GM21786 (cell line): ENCODE data around the gene CRTC2.

ENCODE experiments used
- ATAC-seq: cut with Tn5 transposase; IDR thresholded peaks from one replicate; pipeline ENCODE4 v1.9.1; 2021; ENCODE audit not compliant: unreplicated experiment

Gene CRTC2

DNA sequence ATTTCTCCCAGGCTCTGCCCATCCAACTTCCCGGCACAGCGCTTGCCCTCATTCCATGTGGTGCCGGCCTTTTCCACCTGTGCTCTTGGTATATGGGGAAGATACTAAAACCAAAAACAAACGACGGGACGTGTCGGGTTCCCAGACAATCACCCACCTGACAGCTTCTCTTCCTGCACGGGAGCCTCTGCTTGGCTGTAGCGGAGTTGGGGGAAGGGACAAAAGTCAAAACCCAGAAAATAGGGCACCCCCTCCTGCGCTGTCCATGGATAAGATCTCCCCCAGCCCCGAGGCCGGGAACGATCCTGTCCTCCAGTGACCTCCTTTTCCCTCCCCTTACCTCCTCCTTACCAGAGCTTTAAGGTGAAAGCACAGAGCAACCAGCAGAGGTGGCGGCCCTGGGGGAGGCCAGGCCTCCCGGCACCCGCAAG, 18.4 kb upstream of the CRTC2 start:
- ATAC-seq: no peak

DNA sequence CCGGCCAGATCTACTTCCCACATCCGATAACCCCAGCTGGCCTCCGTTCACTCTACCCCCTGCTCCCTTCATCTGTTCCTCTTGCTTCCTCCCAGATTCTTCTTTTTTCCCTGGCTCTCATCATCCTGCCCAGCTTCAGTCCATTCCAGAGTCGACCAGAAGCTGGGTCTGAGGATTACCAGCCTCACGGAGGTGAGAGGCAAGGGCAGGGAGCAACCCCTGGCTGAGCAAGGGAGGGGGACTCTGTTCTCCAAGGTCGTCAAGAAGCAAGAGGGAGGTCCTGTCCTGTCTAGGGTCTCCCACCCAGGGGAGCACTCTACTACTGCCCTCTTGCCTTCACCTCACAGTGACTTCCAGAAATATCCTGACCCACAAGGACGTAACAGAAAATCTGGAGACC, 15.1 kb upstream of the CRTC2 start:
- ATAC-seq: no peak

DNA sequence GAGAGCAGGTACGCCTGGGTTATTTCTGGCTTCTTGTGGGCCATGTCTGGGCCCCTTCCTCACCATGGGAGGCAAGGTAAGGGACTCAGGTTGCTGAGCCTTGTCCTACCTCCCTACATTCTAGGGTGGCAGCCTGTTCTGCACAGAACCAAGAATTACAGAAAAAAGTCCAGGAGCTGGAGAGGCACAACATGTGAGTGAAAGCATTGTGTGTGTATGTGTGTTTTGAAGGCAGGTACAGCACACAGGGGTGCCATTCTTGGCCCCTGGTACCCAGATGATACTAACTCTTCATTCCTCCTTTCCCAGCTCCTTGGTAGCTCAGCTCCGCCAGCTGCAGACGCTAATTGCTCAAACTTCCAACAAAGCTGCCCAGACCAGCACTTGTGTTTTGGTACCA, 14.7 kb upstream of the CRTC2 start:
- no peak for ATAC-seq

DNA sequence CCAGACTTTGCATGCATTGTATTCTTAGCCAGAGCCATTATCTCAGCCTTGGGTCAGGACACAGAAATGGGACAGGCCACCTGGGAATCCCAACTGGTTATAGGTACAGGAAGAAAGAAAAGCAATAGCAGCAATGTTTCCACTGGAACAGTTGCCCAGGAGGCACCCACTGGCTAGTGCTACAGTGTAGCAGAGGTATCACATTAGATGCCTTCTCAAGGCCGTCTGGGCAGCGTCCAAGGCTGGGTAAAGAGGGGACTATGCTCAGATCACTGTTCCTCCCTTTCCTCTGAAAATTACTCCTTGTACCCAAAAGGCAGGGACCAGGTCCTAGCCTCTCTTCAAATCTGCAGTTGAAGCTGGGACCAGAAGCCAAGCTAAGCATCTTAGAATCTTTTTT, 11.9 kb upstream of the CRTC2 start:
- no peak for ATAC-seq

DNA sequence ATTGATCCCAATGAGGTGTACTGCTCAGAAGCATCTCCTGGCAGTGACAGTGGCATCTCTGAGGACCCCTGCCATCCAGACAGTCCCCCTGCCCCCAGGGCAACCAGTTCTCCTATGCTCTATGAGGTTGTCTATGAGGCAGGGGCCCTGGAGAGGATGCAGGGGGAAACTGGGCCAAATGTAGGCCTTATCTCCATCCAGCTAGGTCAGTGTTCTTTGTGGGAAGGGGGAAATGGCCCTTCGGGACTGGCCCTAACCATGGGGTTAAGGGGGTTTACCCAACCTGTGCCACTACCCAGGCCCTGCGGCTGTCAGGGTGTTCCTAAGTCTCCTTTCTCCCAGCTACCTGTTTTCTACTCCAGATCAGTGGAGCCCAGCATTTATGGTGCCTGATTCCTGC, 10.6 kb upstream of the CRTC2 start:
- ATAC-seq: no peak

DNA sequence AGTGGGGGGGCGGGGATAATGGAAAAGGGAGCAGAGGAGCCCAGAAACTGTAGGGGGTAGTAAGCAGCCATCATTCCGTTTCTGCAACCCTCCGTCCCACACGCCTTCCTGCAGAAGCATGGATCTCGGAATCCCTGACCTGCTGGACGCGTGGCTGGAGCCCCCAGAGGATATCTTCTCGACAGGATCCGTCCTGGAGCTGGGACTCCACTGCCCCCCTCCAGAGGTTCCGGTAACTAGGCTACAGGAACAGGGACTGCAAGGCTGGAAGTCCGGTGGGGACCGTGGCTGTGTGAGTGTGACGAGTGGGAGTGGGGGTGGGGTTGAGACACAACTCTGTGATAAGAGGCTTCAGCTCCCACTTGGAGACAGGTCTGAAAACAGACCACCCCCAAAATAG, 10.0 kb upstream of the CRTC2 start:
- no peak for ATAC-seq

DNA sequence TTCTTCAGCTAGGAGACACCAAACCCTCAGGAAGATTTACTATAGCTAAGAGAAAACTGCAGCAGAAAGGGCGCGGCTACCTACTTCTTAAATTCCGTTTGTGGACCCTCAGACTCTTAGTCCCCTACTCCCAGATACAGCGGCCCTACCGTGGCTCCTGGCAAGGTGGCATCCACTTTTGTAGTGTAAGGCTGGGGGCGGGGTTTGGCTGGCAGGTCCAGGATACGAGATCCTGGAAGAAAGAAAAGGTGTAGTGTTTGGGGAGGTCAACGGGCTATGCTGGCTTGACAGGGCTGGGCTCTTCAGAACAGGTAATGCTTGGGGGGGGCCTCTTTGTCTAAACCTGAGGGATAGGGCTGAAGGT, 9.6 kb upstream of the CRTC2 start:
- no peak for ATAC-seq

DNA sequence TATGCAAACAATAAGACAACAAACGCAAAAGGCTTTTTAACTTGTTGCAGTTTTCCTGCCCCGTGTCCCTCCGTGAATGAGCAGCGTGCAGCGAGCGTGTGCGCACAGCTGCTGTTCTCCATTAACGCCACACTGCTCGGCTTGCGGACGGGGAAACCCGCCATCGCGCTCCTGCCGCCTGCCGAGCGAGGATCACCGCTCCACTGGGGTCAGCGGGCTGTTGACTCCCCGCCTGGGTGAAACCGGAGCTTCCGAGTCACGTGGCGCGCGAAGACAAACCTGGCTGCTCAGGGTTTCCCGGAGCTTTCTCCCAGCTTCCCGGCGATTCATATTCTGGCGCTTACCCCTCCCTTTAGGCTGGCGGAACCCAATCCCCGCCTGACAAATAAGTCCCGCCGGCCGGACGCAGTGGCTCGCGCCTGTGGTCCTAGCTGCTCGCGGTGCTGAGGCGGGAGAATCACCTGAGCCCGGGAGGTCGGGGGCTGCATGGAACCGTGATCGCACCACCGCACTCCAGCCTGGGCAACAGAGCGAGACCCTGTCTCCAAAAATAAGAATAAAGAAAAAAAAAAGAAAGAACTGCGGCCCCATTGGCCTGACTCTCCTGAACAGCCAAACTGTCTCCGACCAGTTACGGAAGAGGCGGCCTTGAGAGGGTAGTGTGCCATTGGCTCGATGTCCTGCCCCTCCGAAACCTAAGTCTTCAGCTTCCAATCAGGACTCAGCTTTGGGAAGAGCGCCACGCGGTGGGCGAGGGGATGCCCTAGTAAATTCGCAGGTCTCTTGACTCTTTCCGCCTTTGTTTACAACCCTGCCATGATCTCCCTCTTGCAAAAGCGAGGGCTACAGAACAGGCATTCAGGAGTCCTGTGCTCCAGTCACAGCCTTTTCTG, 8.9 kb upstream of the CRTC2 start, which contains the start of gene CREB3L4:
CREB3L4 (plus strand) TSS at position 796 of the 893 bp plus-strand sequence. CDS start 624 bp downstream, outside the sequence.
- peak; percentile 63 for ATAC-seq

DNA sequence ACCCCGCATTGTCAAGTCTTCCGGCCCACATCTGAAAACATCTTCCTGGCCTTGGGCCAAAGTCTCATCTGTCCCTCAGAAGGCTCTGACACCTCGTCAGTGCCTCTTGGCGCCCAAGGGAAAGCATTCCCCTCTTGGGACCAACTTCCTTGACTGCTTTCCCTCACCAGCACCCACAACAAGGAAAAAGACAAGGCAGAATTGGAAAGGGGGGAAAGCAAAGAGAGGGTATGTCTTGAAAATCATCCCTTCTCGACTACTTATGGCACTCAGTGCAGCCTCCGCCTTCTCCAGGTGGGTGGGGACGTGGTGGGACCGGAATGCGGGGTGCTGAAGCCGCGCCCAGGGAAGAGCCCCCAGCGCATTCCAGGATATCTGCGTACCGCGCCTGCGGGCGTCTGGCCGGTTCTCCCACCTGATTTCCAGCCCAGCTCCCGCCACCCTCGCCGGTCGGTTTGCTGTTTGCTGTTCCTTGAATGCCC, 5.5 kb upstream of the CRTC2 start:
- ATAC-seq: no peak

DNA sequence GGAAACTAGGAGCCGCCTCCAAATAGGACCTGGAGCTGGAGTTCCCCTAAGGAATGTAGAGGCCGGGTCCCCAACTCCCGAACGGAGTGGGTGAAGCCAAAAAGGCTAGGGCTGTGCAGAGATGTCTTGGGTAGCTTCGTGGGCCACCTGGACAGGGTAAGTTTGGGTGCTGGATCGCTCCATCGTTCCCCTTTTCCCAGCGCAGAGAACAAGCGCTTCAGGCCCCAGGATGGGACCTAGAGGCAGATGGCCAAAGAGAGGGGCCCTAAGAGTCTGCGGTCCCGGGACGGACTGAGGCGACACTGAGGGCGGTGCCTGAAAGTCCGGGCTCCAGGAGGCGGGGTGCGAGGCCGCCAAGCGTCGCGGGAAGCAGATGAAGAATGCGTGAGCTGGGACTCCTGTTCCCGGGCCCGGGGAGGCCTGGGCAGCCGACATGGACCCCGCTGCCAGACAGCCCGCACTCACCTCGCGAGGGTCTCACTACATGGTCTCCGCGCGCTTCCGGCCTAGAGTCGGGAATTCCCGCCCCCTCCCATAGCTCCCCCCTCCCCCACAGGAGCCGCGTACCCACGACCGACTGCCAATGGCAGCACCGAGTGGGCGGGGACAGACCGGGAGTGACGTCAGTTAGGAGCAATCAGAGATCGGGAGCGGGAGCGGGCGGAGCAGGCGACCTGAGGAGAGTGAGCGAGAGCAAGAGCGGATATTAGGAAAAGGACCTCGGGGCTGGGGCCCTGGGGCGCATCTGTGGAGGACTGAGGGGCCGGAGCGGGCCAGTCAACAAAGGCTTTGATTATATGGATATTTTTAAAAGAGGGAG, 4.8 kb upstream of the CRTC2 start, which contains the start of gene SLC39A1:
SLC39A1 (minus strand) TSS at position 508 of the 820 bp plus-strand sequence. CDS start 822 bp downstream, outside the sequence.
- peak; percentile 35 for ATAC-seq

DNA sequence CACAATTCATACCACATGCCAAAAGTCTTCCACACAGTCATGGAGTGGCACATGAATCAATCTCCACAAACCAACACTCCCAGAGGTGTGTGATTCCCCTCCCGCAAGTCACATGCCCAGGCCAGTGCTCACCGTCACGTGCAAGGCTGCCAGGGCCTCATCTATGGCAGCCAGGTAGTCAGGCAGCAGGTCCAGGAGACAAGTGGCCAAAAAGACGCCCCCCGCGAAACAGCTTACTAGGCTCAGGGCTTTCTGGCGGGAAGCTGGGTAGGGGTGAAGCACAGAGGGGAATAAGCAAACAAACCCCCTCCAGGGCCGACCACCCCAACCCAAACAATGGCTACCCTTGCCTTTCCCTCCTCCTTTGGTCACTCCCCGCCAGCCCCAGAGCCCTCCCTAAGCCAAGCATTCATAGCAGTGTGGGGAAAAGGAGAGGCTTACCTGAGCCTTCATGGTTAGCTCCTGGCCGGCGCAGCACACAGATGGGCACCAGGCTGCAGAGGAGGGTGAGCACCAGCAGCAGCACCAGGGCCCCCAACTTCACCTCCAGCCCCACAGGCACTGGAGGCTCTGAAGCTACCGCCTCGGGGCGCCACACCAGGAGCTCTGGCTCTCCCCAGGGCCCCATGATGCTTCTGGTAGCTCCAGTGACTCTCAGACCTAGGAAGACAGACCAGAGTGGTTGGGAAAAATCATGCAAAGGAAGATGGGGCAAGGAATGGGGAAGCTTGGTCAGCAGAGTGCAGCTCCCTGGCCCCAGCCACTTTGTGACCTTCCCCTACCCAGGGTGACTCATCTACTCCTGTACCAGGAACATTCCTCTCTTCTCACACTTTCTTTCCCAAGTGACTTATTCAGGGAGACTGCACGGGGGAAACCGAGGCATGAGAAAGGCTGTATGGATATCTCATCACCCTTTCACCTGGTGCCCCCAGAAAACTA, 3.9 kb upstream of the CRTC2 start:
- ATAC-seq: no peak

DNA sequence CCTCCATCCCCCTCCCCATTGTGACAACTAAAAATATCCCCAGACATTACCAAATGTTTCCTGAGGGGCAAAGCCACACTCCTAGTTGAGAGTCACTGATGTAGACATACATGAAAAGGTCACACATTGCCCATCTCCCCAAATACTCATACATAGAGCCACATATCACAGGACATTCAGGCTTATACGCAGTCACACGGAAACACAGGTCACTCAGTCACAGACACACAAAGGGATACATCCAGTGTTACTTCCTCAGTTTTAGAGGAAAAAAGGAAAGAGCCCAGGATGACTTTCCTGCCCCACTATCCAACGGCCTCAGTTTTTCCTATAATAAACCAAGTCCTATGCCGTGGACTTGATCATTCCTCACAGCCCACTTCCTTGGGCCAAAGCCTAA, 3.0 kb upstream of the CRTC2 start:
- no peak for ATAC-seq

DNA sequence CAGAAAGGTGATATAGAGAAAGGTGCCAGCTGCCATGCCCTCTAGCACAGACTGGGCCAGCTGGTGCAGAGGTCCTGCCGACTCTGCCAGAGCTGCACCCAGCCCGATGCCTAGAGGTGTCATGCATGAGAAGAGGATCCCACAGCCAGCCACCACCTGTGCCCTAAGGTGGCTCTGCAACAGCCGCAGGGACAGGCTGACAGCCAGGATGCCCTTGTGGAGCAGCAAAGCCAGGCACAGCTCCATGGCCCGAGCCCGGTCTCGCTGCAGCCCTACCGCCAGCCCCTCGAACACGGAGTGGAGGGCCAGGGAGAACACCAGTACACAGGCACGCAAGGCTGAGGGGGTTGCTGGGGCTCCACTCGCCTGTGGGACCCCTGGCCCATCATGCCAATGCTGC, 1.8 kb upstream of the CRTC2 start:
- no peak for ATAC-seq

DNA sequence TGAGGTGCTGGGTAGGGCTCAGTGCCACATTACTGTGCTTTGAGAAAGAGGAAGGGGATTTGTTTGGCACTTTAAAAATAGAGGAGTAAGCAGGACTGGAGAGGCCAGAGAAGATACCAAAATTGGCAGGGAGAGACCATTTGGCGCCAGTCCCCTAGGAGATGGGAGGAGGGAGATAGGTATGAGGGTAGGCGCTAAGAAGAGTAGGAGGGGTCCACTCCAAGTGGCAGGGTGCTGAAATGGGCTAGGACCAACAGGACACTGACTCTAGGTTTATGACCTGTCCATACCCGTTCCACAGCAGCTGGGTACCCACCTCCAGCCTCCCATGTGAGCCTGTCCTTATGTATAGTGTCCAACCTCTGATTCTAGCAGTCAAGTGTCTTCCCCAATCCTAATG, 1.0 kb upstream of the CRTC2 start:
- ATAC-seq: no peak

DNA sequence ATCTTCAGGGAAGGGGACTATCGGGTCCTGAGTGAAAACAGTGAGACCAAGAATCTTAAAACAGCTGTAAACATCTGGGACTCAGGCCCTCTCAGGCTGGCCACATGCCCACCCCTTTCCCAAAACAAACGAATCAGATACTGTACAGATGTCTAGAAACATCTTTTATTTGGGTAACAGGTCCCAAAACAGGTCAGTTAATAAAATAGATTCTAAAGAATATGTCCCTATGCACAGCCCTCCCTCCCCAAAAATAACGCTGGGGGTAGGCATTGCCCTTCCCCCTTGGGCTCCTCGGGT, 499 bp upstream of the CRTC2 start:
- no peak for ATAC-seq

DNA sequence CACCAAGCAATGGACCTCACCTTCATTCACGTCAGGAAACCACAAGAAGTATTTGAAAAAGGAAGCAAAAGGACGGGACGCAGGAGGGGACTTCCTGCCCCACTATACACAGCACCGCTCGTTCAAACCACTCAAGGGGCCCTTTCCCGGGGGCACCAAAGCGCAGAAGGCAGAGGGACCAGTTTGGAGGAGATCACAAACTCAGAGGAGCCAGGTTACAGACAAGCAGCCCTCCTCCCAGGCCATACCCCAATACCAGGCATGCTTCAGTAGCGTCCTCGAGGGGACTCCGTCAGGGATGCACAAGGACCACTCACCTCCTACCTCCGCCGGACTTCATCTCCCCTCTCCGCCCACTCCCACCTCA, 685 bp downstream of the CRTC2 start:
- ATAC-seq: peak; percentile 7

DNA sequence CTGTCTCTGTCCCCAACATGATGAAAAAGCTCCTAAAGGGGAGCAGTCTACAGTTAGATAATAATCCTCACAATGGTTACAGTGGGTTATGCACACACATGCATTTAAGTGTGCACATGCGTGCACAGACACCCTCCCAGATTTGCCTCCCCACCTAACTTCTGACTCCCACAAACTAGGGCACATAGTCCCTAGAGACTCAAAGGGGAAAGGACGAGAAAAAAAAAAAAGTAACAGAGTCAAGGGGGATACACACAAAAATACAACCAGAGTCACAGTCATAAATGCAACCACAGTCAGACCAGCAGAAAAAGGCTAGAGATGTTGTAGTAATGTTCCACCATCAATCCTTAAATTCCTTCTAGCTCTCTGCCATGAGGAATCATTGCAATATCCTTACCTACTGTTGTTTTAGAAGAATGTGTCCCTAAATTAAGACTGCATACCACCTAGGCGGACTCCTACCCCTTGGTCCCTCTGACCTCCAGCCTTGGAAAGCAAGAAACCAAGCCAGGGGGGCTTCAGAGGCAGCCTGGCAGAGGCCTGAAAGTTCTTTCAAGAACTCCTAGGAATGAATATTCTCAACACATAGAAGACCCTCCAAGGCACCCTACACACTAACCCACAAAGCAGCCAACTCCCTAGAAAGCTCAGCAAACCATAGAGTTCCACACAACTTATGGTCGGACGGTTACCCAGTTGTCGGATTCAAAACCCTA, 1.3 kb downstream of the CRTC2 start:
- ATAC-seq: no peak

DNA sequence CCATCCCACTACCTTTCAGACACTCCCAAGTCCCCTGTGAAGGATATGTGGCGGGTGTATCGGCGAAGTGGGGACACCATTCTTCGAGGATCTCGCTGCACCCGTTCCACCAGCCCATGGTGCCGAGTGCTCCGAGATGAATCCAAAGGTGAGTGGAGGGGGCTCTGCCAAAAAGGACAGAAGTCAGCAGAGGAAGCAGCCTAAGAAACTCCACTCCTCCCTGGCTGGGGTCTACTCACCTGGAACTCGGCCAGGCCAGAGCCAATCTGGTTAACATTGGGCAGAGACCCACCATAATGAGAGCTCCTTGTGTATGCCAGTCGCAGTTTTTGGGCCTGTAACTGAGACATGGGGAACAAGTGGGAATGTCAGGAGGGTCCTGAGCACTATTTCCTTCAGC, 3.6 kb downstream of the CRTC2 start:
- no peak for ATAC-seq

DNA sequence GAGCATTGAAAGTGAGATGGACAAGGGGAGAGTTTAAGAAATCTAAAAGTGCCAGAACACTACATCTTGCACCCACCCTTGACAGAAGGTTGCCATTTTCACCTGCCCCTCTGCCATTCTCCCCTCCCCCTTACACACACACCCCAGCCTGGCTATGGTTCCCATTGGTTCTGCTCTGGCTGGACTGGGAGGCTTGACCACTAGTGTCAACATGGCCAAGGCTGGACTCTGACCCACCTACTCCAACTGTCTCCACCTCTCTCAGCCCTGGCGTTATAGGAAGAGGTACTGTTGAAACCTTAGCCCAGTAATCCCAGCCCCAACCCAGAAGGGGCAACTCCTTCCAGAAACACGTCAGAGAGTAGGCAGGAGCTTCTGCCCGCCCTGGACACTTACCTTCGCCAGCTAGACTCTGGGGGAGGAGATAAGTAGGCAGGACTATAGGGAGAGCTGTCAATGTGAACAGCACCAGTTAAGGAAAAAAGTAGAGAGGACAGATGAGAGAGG, 4.5 kb downstream of the CRTC2 start:
- no peak for ATAC-seq

DNA sequence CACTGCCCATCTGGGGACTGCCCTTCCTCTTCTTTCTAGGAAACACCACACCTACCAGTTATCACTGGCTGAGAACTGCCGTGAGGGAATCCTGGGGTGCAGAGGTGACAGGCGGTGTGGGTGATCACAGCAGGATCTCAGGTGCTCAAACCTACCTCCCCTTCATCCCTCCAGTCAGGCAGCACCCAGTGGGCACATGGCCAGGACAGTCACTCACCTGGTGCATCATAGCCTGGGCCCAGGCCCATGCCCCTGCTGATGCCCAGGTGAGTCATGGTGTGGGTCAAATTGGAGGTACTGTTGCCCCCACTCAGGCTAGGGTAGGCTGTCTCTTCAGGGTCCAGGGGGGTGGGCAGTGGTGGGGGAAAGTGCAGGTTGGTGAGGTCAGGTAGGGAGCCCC, 6.6 kb downstream of the CRTC2 start:
- no peak for ATAC-seq
